Retina (tissue), 1 donor: ENCODE results near the gene AHNAK.
"Not testable (repeated sequence)": the region's sequence is repeated elsewhere in the genome, so short reads cannot be mapped to it uniquely, and the experiment has no call there.

Source experiments
- DNase-seq: peaks from one replicate; pipeline ENCODE4 v3.0.0-alpha.2; 2016

Gene AHNAK

DNA sequence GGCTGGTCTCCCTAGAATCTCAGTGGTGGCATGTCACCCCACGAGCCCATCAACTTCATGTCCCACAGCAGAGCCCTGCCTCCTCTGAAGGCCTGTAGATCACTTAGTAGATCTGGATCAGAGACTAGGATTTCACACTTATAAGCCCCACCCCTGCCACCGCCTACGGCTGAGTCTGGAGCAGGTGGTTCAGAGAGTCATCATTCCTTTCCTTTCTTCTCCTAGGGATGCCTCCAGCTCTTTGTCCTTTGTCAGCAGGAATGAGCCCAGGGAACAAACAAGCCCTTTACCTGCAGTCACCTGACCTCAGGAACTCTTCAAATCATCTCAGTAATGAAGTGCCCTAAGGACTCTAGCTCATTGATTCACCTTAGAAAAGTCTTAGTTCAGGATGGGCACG is 90.0 kb downstream of the AHNAK start:
- no peak for DNase-seq

DNA sequence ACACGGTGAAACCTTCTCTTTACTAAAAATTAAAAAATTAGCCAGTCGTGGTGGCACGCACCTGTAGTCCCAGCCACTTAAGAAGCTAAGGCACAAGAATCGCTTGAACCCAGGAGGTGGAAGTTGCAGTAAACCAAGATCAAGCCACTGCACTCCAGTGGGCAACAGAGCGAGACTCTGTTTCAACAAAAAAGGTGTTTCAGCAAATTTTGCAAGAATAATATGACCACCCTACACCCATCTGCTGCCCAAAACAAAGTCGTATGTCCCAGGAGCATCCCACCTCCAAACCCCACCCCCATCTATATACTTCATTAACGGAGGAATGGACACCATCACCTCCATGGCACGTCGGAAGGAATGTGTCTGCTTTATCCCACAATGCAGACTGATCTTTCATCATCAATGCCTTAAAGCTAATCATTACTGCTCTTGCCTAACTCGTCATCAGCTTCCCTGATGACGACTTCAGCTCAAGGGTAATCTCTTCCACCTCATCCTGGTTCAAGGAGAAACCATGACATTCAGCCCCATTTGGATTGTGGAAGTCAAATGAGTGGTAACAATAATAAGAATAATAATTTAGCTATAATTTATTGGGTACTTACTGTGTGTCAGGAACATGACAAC is 93.7 kb downstream of the AHNAK start:
- no peak for DNase-seq

DNA sequence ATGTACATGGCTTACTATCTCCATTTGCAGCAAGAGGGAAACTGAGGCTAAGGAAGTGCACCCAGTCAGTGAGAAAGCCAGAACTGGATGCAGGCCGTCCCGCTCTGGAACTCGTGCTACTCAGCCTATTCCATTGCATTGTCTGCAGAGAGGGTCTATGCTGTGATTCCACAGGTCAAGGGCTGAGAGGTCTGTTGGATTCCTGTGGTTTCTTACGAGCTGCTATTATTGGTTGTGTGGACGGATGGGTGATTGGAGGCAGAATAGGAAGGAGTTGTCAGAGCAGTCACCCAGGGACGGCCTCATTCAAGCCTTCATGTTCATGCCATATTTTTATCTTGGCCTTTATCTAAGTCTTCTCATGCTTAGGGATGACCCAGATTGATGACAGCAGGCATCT is 94.3 kb downstream of the AHNAK start:
- DNase-seq, result no peak

DNA sequence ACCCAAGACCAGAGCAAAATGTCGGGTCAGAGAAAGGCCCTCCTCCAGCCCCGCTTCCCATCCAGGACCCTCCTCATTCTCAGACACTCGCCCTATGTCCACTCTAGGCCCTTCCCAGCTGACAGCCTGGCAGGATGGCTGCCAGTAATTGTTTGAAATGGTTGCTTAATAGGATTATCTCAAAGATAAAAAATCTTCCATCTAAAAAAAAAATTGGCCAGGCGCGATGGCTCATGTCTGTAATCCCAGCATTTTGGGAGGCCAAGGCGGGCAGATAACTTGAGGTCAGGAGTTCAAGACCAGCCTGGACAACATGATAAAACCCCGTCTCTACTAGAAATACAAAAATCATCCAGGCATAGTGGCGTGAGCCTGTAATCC is 95.4 kb downstream of the AHNAK start:
- no peak for DNase-seq

DNA sequence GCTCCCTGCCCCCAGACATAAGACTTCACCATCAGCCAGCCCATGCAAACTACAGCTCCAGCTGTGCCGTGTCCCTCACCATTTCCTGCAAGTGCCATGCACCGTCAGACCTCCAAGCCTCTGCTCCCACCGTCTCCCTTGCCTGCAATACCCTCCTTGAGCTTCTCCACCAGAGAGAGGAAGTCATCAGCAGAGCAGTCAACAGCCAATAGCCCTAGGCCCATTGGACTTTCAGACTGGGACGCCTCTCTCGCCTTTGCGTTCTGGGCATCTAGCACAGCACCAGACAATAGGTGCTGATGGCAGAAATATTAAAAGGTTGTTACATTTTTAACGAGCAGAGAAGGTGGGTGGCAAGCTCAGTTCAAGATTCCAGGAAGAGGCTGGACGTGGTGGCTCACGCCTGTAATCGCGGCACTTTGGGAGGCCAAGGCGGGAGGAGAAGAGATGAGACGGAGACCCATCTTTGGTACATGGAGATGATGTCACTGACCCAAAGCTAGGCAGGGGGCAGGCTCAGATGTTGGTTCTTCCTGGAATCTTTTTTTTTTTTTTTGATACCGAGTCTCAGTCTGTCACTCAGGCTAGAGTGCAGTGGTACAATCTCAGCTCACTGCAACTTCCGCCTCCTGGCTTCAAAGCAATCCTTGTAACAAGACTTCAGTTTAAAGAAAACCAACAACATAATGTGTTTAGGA is 95.9 kb downstream of the AHNAK start:
- DNase-seq, result no peak

DNA sequence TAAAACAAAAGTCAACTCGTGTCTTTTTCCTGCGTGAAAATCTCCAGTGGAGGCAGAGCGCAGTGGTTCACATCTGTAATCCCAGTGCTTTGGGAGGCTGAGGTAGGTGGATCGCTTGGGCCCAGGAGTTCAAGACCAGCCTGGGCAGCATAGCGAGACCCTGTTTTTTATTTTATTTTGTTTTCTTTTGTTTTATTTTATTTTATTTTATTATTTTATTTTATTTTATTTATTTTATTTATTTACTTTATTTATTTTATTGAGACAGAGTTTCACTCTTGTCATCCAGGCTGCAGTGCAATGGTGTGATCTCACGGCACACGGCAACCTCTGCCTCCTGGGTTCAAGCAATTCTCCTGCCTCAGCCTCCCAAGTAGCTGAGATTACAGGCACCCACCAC is 96.7 kb downstream of the AHNAK start:
- DNase-seq, result not testable (repeated sequence)

DNA sequence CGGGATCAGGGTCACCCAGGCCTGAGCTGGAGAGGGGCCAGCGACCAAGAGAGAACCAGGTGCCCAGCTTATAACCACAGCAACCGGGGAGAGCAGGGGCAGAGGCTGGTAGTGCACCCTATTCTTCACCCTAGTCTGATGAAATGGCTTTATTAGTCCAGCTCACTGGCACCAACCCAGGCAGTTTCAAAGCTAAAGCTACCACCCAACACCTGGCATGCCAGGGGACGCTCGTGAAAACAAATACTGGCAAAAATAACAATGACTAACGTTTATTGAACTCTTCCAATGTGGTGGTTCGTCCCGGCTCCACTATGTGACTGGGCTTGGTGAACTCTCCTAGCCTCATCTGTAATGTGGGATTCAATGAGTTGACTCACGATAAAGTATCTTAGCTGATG is 97.2 kb downstream of the AHNAK start:
- no peak for DNase-seq

DNA sequence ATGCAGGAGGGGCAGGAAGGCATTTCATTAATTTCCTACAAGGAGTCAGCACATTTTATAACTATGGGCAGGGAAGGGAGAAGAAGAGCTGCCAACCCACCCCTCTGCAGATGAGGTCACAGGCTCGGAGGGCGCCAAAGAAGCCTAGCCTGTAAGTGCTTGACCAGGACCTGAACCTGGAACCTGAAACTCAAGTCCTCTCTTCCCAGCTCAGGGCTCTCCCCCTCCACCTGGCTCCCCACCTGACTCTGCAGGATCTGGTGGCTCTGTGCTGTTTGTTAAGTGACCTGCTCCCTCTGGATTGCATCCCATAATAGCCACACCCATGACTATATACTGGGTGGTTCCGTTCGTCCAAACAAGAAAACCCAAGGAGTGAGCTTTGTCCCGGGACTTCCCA is 100.5 kb downstream of the AHNAK start:
- no peak for DNase-seq

DNA sequence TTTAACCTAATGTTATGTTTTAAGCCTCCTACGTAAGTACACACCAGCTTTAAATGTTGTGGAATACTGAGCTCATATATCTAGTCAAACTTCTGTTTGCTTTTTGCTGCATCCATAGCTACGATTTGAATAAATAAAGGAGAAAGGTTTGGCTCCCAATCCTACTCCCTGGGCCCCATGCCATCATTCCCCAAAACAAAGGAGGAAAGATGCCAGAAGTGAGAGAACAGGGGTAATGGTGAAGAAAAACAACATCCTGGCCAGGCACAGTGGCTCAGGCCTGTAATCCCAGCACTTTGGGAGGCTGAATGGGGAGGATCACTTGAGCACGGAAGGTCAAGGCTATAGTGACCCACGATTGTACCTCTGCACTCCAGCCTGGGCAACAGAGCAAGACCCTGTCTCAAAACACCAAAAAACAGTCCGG is 101.3 kb downstream of the AHNAK start:
- no peak for DNase-seq

DNA sequence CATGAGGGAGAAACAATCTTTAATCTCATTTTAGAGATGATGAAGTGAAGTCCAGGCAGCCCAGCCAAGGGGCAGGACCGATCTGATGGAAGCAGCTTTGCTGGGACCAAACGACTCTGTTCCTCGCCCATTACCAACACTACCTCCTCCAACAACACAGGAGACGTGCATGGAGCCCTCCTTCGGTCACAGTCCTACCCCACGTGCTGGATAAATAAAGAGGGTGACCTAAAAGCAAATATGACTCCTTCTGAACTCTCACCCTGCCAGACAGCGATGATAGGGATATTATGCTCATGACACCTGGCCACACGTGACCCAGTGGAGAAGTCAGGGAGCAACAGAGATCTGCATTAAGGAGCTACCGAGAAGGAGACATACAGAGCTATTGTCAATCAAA is 101.8 kb downstream of the AHNAK start:
- DNase-seq, result no peak

DNA sequence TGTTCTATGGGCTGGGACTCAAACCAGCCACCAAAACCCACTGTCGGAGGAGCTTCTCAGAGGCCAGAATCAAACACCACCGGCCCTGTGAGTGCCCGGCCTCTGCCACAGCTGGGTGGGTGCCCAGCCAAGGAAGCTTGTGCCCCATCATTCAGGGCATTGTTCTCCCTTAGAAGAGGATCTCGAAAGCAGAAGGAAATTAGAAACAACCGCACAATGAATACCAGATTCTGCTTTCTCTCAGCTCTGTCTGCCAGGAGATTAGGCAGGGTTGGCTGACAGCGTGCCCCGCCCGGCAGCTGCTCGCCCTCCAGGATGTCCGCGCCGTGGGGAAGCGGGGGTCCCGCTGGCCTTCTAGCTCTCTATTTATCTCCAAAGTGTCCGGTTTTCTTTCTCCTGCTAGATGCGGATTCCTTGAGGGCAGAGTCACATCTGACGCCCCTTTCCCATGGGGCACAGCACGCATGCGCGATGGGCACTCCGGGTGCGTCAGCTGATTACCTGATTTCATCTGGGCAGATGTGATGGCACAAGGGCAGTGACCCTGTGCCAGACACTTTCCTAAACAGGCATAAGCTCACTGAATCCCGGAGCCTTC is 102.3 kb downstream of the AHNAK start:
- DNase-seq, result peak; percentile 75

DNA sequence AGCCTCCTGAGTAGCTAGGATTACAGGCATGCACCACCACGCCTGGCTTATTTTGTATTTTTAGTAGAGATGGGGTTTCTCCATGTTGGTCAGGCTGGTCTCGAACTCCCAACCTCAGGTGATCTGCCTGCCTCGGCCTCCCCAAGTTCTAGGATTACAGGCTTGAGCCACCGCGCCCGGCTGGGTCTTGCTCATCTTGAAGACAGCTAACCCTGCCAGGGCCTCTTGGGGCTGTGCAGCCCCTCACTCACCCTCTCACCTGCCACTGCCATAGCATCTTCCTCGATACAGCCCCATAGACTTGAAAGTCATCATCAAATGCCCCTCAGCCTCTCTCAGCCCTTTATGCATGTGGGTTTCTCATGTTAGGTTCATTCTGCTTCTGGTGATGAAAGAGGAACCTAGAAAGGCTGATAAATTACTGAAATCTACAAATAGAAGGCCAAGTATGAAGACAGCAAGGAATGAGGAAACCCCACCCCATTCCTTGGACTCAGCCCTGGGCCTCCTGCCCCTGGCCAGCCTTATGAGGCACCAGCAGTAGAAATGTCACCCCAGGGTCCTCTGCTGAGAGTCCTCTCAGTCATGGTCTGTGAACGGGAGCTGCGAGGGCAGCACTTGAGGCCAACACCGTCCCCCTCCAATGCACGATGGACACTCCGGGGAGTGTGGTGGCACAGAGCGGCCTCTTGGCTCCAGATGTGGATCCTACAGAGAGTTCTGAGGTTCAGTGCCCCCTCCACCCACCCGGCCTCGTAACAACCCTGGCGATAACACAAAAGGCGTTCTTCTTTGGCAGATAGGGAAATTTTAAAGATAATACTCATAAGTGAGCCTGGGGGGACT is 103.0 kb downstream of the AHNAK start:
- peak; percentile 18 for DNase-seq

DNA sequence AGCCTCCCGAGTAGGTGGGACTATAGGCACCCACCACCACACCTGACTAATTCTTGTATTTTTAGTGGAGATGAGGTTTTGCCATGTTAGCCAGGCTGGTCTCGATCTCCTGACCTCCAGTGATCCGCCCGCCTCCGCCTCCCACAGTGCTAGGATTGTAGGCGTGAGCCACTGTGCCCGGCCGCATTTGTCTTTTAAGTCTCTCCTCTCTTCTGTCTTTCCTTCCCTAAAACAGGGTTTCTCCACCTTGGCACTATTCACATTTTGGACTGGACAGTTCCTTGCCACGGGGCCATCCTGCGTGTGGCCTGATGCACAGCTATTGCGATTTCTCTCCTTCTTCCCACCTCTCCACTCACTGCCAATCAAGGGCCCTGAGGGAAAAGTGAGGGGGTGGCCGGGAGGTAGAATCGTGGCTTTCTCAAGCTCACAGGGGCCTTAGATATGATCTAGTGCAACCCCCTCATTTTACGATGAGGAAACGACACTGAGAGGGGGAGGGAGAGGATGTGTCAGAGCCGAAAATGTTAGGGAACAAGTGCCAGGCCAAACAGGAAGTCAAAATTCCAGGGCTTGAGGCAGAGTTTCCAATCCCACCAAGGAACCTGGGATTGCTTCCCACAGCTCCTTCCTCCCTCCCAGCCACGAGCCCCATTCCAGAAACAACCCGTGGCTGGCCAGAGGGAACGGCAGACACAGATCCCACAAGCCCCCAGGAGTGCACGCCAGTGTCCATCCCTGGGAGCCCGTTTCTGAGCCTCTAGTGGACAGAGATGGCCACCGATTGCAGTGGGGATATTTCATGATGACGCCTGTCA is 106.6 kb downstream of the AHNAK start:
- no peak for DNase-seq

DNA sequence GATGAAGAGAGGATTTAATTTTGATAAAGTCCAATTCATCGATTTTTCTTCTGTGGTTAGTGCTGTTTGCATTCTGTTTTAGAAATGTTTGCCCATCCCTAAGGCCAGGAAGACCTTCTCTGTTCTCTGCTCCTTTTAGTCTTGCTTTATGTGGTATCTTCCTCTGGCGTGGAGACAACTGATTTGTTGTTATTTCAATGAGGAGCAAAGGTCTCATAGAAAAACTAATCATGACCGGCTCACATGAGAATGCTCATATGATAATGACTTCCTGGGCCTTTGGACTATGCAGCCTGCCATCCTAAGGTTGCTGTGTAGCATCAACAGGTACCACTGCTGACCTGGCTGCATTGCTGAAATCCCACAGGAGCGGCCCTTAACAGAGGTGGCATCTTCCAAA is 108.0 kb downstream of the AHNAK start:
- DNase-seq, result no peak

DNA sequence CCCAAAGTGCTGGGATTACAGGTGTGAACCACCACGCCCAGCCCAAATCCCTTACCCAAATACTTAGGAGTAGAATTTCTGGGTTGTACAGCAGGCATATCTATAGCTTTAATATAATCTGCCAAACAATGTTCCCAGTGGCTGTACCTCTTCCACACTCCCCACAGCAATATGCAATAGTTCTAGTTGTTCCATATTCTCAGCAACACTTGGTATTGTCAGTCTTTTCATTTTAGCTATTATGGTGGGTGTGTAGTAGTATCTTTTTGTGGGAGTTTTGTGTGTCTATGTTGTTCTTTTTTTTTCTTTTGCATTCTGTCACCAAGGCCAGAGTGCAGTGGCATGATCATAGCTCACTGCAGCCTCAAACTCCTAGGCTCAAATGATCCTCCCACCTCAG is 109.0 kb downstream of the AHNAK start:
- DNase-seq, result no peak

DNA sequence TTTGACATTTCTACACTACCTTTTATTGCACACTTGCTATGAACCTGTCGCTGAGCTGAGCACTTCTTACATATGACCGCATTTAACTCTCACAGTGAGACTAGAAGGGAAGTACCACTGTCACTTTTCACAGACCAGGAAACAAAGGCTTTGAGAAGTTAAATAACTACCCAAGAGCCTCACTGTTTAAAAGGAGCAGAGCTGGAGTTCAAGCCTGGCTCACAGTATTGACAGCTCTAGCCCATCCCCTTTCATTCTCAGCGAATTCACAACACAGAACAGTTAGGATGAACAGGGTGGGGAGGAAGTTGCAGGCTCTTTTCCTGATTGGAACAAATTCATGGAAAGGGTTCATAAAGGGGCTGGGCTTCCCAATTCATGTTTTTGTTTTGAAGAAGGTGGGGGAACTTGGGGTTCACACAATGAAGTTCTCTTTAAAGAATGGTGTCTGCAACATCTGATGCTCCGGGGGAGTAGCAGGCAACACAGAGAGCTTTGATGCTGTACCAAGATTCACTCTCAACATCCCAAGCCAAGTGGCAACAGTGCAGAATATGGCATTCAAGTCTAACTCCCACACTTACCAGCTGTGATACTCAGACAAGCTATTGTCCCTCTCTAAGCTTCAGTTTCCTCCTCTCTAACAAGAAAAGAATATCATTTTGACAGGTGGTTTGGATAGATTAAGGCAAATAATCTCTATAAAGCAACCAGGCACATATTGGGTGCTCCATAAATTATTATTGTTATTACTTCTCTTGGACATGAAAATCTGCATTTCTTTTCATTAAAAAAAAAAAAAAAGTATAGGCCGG is 110.6 kb downstream of the AHNAK start:
- DNase-seq, result no peak

DNA sequence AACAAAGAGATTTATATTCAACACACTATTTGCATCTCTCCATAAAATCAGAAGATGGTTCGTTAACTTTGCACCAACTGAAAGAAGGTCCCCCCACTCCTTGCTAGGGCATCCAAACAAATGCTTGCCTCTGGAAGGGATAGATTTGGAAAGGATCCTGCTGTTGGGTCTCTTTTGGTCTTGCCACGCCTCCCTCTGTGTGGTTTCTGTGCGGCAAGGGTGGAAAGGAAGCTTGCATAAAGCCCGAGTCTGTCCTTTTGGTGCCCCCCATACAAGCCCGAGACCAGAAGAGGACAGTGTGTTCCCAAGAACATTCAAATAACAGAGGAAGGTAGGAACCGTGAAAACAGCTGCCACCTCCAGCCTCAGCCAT is 112.7 kb downstream of the AHNAK start:
- peak; percentile 16 for DNase-seq

DNA sequence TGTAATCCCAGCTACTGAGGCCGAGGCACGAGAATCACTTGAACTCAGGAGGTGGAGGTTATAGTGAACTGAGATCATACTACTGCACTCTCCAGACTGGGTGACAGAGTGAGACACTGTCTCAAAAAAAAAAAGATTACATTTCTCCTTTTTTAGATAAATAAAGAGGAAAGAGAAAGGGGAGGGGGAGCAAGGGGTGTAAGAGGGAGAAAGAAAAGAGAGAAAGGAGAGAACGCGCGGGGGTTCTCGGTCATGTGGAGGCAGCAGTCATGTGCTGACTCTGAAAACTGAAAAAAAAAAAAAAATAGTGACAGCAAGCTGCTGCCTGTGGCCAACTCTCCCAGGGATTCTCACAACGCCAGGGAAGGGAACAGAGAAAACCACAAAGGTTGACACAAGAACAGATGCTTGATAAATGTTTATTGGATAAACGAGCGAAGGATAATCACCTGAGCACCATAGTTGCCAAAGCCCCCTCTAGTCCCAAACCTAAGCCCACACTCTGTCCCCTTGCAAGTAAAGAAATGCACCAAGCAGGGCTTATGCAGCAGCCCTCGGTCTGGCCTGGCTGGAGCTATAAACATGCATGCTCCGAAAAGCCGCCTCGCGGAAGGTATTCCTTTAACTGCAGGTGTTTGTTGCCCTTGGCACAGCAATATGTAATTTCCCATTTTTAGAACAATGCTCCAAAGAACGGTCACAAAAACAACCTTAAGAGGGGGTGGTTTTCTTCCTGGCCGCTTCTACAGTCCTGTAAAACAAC is 113.3 kb downstream of the AHNAK start:
- DNase-seq, result peak; percentile 39

DNA sequence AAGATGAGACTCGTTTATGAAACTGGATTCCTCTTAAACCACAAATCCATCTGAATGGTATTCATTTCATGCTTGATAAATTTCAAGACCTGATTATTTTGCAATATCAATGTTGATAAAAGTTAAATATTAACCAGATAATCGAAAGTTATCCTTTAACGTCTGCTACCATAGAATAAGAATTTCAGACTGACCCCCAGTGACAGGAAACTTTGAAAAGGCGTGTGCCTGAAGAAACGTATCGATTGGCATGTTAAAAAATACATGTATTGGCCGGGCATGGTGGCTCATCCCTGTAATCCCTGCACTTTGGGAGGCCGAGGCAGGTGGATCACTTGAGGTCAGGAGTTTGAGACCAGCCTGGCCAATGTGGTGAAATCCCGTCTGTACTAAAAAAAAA is 113.9 kb downstream of the AHNAK start:
- no peak for DNase-seq

DNA sequence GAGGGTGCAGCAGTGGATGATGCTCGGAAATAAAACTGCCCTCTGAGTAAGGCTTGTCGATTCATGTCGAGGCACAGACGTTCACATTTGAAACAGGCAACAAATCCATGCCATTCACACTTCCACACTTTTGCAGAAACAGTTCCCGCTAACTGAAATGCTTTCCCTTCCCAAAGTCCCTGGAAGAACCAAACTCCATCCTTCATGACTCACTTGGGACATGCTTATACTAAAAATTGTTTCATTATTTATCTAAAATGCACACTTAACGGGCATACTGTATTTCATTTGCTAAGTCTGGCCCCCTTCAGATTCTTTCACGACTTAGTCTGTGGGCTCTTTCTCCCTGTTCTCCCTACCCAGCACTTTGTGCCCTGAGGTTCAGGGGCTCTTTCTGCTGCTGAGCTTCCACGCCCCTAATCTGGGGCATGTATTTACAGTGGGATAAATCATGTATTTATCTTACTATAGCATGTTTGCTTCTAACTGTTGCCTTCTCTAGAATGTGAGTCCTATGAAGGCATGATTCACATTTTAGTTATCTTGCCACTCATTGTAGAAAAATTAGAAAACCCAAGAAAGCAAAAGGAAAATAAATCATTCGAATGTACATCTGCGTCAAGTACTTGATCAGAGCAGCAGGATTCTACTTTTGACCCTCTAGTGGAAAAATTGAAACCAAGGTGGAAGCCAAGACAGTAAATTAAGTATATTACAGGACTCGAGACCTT is 115.3 kb downstream of the AHNAK start:
- no peak for DNase-seq
